VCaP (cell line): Measurements from ENCODE around the gene PGS1.
"Not testable (repeated sequence)": the region's sequence is repeated elsewhere in the genome, so short reads cannot be mapped to it uniquely, and the experiment has no call there.

Experiments
- H3K27ac ChIP-seq: fragments of 450-650 bp; 2 replicates; pipeline ENCODE4 v1.5.1; 2017
- CTCF ChIP-seq: fragments of 450-650 bp; conservative IDR thresholded peaks from 2 replicates; pipeline ENCODE4 v1.5.1; 2017; ENCODE audit warnings: mild to moderate bottlenecking, moderate library complexity

The PGS1 gene

GRCh38 chr17:78462148-78462547 lies 83.7 kb downstream of the PGS1 start:
- TF ChIP-seq CTCF = no peak
- H3K27ac ChIP-seq = no peak overlapping the region

- H3K27ac ChIP-seq = not testable (repeated sequence)
These were observed 87.8 kb downstream of the PGS1 start for GRCh38 chr17:78466109-78466785.

GRCh38 chr17:78466786-78467715 lies 88.6 kb downstream of the PGS1 start:
- H3K27ac ChIP-seq = no peak overlapping the region
- TF ChIP-seq CTCF = no peak

GRCh38 chr17:78468366-78468765 lies 89.9 kb downstream of the PGS1 start:
- no peak for TF ChIP-seq CTCF
- H3K27ac ChIP-seq = no peak overlapping the region

GRCh38 chr17:78469443-78469842 lies 91.0 kb downstream of the PGS1 start:
- no peak for TF ChIP-seq CTCF
- no peak overlapping the region for H3K27ac ChIP-seq

- TF ChIP-seq CTCF = no peak
These were observed 93.2 kb downstream of the PGS1 start for GRCh38 chr17:78471635-78472034.

GRCh38 chr17:78472035-78472905 lies 93.8 kb downstream of the PGS1 start:
- no peak for TF ChIP-seq CTCF
- H3K27ac ChIP-seq = no peak overlapping the region

More at GRCh38 chr17:78471635-78472034, 93.2 kb downstream of the PGS1 start:
- no peak overlapping the region for H3K27ac ChIP-seq
